H9 (cell line): ENCODE measurements around the gene DLX6. TPM values are rescaled to one million over a fixed set of nuclear protein-coding genes. Genes with fewer than 3 reads are reported as not detected.
A peak's percentile ranks its signal among the peaks of the same experiment; 100 is the strongest.

Experiments
- DNase-seq: peaks from one replicate; pipeline ENCODE4 v3.0.0-alpha.2; 2017
- H2AFZ ChIP-seq: one replicate; pipeline ENCODE4 v1.6.1; 2013; ENCODE audit warnings: mild to moderate bottlenecking, low read length, control low read depth, moderate library complexity
- H2AK5ac ChIP-seq: 2 replicates; pipeline ENCODE4 v1.6.1; 2013; ENCODE audit warnings: low read length, control low read depth, mixed read lengths; ENCODE audit not compliant: insufficient read length
- H2BK120ac ChIP-seq: one replicate; pipeline ENCODE4 v1.6.1; 2013; ENCODE audit warnings: low read depth, mild to moderate bottlenecking, low read length, control low read depth, inconsistent platforms; ENCODE audit not compliant: poor library complexity, severe bottlenecking
- H2BK12ac ChIP-seq: 2 replicates; pipeline ENCODE4 v1.6.1; 2013; ENCODE audit warnings: low read length, control low read depth, mixed read lengths, low read depth; ENCODE audit not compliant: insufficient read length
- H2BK15ac ChIP-seq: 2 replicates; pipeline ENCODE4 v1.6.1; 2013; ENCODE audit warnings: low read depth, low read length, control low read depth
- H2BK20ac ChIP-seq: one replicate; pipeline ENCODE4 v1.6.1; 2013; ENCODE audit warnings: low read depth, mild to moderate bottlenecking, low read length, control low read depth, inconsistent platforms; ENCODE audit not compliant: poor library complexity, severe bottlenecking
- H2BK5ac ChIP-seq: 2 replicates; pipeline ENCODE4 v1.6.1; 2013; ENCODE audit warnings: low read length, control low read depth, mixed read lengths; ENCODE audit not compliant: insufficient read length
- H3K14ac ChIP-seq: 2 replicates; pipeline ENCODE4 v1.6.1; 2013; ENCODE audit warnings: low read length, control low read depth; ENCODE audit not compliant: insufficient read depth
- H3K18ac ChIP-seq: 2 replicates; pipeline ENCODE4 v1.6.1; 2013; ENCODE audit warnings: low read depth, mild to moderate bottlenecking, mixed read lengths, low read length, control low read depth; ENCODE audit not compliant: insufficient read length
- H3K23ac ChIP-seq: 2 replicates; pipeline ENCODE4 v1.6.1; 2013; ENCODE audit warnings: low read length, control low read depth, mixed read lengths, low read depth; ENCODE audit not compliant: insufficient read length
- H3K23me2 ChIP-seq: 2 replicates; pipeline ENCODE4 v1.6.1; 2013; ENCODE audit warnings: low read depth, mild to moderate bottlenecking, mixed read lengths, low read length, control low read depth; ENCODE audit not compliant: insufficient read length, poor library complexity, severe bottlenecking
- H3K27ac ChIP-seq: 2 replicates; pipeline ENCODE4 v1.5.1; 2013; ENCODE audit warnings: low read length, control low read depth, mixed read lengths, low read depth; ENCODE audit not compliant: insufficient read length
- H3K27me3 ChIP-seq: 2 replicates; pipeline ENCODE4 v1.6.1; 2013; ENCODE audit warnings: low read length, control low read depth, inconsistent platforms; ENCODE audit not compliant: insufficient read depth
- H3K4ac ChIP-seq: 2 replicates; pipeline ENCODE4 v1.6.1; 2013; ENCODE audit warnings: low read depth, mild to moderate bottlenecking, control low read depth, inconsistent platforms, low read length, moderate library complexity
- H3K4me1 ChIP-seq: 2 replicates; pipeline ENCODE4 v1.6.1; 2013; ENCODE audit warnings: low read length, control low read depth, inconsistent platforms; ENCODE audit not compliant: insufficient read depth
- H3K4me2 ChIP-seq: 2 replicates; pipeline ENCODE4 v1.6.1; 2013; ENCODE audit warnings: low read length, control low read depth, mixed read lengths; ENCODE audit not compliant: insufficient read length, insufficient read depth
- H3K56ac ChIP-seq: 2 replicates; pipeline ENCODE4 v1.6.1; 2013; ENCODE audit warnings: low read depth, mild to moderate bottlenecking, mixed read lengths, low read length, control low read depth; ENCODE audit not compliant: insufficient read length
- H3K79me1 ChIP-seq: 2 replicates; pipeline ENCODE4 v1.6.1; 2013; ENCODE audit warnings: low read depth, mild to moderate bottlenecking, moderate library complexity, low read length, control low read depth, inconsistent platforms; ENCODE audit not compliant: insufficient read depth, poor library complexity, severe bottlenecking
- H3K79me2 ChIP-seq: 2 replicates; pipeline ENCODE4 v1.6.1; 2013; ENCODE audit warnings: low read length, control low read depth, inconsistent platforms; ENCODE audit not compliant: insufficient read depth
- H3K9ac ChIP-seq: 2 replicates; pipeline ENCODE4 v1.6.1; 2013; ENCODE audit warnings: low read length, control low read depth, mixed read lengths; ENCODE audit not compliant: insufficient read length; ENCODE audit errors: extremely low read depth
- H3K9me3 ChIP-seq: one replicate; pipeline ENCODE4 v1.6.1; 2013; ENCODE audit warnings: low read depth, low read length, inconsistent platforms; ENCODE audit not compliant: control insufficient read depth
- H3T11ph ChIP-seq: one replicate; pipeline ENCODE4 v1.6.1; 2013; ENCODE audit warnings: mild to moderate bottlenecking, low read length, control low read depth, inconsistent platforms
- H4K20me1 ChIP-seq: one replicate; pipeline ENCODE4 v1.6.1; 2013; ENCODE audit not compliant: control insufficient read depth, insufficient read length, insufficient read depth
- H4K5ac ChIP-seq: 2 replicates; pipeline ENCODE4 v1.6.1; 2013; ENCODE audit warnings: low read depth, mild to moderate bottlenecking, mixed read lengths, low read length, control low read depth; ENCODE audit not compliant: insufficient read length
- H4K8ac ChIP-seq: replicated peaks from 2 replicates; pipeline ENCODE4 v1.6.1; 2013; ENCODE audit warnings: low read length, control low read depth, mixed read lengths, low read depth; ENCODE audit not compliant: insufficient read length
- H4K91ac ChIP-seq: 2 replicates; pipeline ENCODE4 v1.6.1; 2013; ENCODE audit warnings: low read depth, mild to moderate bottlenecking, moderate library complexity, mixed read lengths, low read length, control low read depth; ENCODE audit not compliant: insufficient read length
- H3K27ac Mint-ChIP-seq, 3 experiments: 2 replicates in 2 of 3; 3 replicates in 1 of 3; pipeline ENCODE4 v1.8.0; 2020 to 2021; ENCODE audit warnings: mixed read lengths in 3 of 3, mild to moderate bottlenecking in 1 of 3, moderate library complexity in 1 of 3
- H3K27me3 Mint-ChIP-seq: 2 replicates; pipeline ENCODE4 v1.8.0; 2021; ENCODE audit warnings: low read depth, mild to moderate bottlenecking, moderate library complexity, mixed read lengths
- H3K36me3 Mint-ChIP-seq, 3 experiments: 2 replicates in 2 of 3; 3 replicates in 1 of 3; pipeline ENCODE4 v1.8.0; 2020 to 2021; ENCODE audit warnings: low read depth in 3 of 3, mixed read lengths in 3 of 3; ENCODE audit not compliant: insufficient read depth in 1 of 3
- H3K4me1 Mint-ChIP-seq, 2 experiments: 2 replicates each; pipeline ENCODE4 v1.8.0; 2020; ENCODE audit warnings: mixed read lengths in 2 of 2
- H3K4me3 Mint-ChIP-seq, 2 experiments: 2 replicates in 1 of 2; 3 replicates in 1 of 2; pipeline ENCODE4 v1.8.0; 2020 to 2021; ENCODE audit warnings: mild to moderate bottlenecking in 2 of 2, mixed read lengths in 2 of 2, moderate library complexity in 1 of 2
- H3K9me3 Mint-ChIP-seq, 2 experiments: 2 replicates in 1 of 2; 3 replicates in 1 of 2; pipeline ENCODE4 v1.8.0; 2020; ENCODE audit warnings: mild to moderate bottlenecking in 2 of 2, mixed read lengths in 2 of 2, moderate library complexity in 1 of 2
- CTCF ChIP-seq: fragments of 200-600 bp; sonication (generic); conservative IDR thresholded peaks from 3 replicates; pipeline ENCODE4 v1.8.0; 2021; ENCODE audit warnings: antibody characterized with exemption, mild to moderate bottlenecking
- WGBS: extraction: QIAGEN DNeasy Blood & Tissue Kit; methylation state at CpG from one replicate; pipeline ENCODE4 v1.1.7; 2013; ENCODE audit warnings: missing lambda C conversion rate, low lambda C conversion rate, mixed read lengths; ENCODE audit not compliant: insufficient read length; ENCODE audit errors: extremely low coverage; 5-methylcytosine and 5-hydroxymethylcytosine counted together
- total RNA-seq: library from RNA; stranded (reverse); gene quantifications from 2 replicates; pipeline ENCODE4 v1.2.1, GENCODE V29; 2021

Gene DLX6
- total RNA-seq, 1 experiment from 2014 or later, result 0.24 TPM

DNA sequence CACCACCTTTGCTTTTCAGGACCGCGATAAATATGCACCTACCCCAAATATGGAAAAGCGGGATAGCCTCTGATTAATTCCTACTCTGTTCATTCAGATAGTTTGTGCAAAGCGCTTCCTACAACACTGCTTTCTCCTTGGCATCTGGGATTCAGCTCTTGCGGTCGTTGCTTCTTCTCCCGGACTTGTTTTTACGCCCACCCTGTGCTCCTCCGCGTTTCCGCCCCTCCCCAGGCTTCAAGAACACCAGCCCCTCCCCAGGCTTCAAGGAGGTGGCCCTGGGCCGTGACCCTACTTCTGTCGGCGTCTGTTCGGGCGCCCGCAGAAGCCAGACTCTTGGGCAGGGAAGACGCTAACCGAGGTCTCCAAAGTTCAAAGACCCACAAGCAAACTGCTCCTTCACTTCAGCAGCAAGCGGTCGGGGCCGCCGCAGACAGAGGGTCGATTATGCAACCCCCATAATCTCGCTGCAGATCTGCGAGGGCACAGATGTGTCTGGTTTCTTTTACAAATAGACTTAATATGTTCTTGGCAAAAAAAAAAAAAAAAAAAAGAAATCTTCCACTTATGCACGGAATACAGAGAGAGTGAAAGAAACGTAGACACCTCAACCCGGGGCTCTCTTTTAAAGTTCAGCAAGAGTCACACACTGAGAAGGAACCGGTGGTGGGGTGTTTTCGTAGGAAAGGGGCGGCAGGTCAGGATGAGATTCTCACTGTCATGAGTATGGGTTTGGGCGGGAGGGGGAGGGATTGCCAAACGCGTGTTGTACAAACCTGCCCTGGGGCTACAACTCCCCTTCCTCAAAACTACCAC is 17.3 kb downstream of the DLX6 start:
- Histone ChIP-seq H3K4me1 (0 out of 2 replicates have a peak, but pooled peaks cover 2% of the 10 kb centered on the region), H3K9ac (no peak overlapping the region), H3K27ac (no peak overlapping the region), H3K79me1 (no peaks in the 10 kb centered on the region), H4K20me1 (no peaks in the 10 kb centered on the region), H4K8ac (no peak overlapping the region), H3T11ph (no peak overlapping the region), H3K56ac (no peak overlapping the region), H3K4me2 (peak overlapping the region; percentile 32), H2BK20ac (no peak overlapping the region), H2BK5ac (no peak overlapping the region), H3K79me2 (no peaks in the 10 kb centered on the region), H3K23ac (no peak overlapping the region), H2BK15ac (no peak overlapping the region), H2AK5ac (no peak overlapping the region), H3K9me3 (no peaks in the 10 kb centered on the region), H3K14ac (no peak overlapping the region), H4K5ac (no peak overlapping the region), H3K18ac (no peak overlapping the region), H2AFZ (no peak overlapping the region), H3K4ac (no peak overlapping the region), H3K27me3 (peaks cover 98% of the 10 kb centered on the region), H2BK12ac (no peak overlapping the region), H4K91ac (no peak overlapping the region), H2BK120ac (no peak overlapping the region), H3K23me2 (peaks cover 13% of the 10 kb centered on the region)
- H3K9me3 Mint-ChIP-seq, result peaks cover 5 to 17% of the 10 kb centered on the region in 2 experiments
- DNase-seq, result no peak
- H3K4me3 Mint-ChIP-seq, result peak overlapping the region in 1 of 2 experiments; percentile 79; a peak in 3 of 5 replicates
- no peaks in the 10 kb centered on the region; a peak in 1 of 7 replicates for H3K36me3 Mint-ChIP-seq
- H3K27me3 Mint-ChIP-seq, result peaks cover 100% of the 10 kb centered on the region
- TF ChIP-seq CTCF, result no peak
- H3K27ac Mint-ChIP-seq, result no peak overlapping the region
- WGBS, result no CpG with 5 or more reads among the region's 35 CpGs
- peaks cover 62 to 79% of the 10 kb centered on the region in 2 experiments for H3K4me1 Mint-ChIP-seq
